ENCODE data around the gene STOML1. TPM values are rescaled to one million over a fixed set of nuclear protein-coding genes. Genes with fewer than 3 reads are reported as not detected.

Gene STOML1
- total RNA-seq, 1 experiment from 2014 or later, result 5.4 TPM

DNA sequence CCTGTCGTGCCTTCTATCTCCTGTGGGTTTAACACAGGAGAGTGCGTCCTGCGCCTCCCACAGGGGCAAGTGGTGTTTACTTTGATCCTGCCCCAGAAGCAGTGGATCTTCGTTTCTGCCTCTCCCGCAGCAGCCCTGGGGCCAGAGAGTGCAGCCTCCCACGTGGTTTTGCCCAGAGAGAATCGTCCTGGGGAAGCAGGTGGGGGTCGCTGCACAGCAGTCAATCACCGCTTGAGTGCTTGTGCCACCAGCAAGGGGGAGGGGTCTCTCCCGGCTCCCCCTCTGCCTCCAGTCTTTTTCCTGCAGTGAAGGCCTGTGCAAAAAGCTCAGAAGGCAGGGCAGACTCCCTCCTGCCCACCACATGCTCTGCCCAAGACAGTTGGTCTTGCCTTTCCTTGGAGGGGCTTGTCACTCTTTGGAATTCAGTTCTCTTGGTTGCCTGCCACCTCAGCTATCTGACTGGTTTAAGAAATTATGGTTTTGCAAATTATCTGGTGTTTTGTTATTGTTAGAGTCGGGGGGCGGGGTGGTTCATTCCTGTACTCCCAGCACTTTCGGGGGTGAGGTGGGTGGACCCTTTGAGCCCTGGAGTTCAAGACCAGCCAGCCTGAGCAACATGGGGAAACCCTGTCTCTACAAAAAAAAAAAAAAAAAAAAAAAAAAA, 26.9 kb downstream of the STOML1 start (continued):
- TF ChIP-seq, protein P1, sequence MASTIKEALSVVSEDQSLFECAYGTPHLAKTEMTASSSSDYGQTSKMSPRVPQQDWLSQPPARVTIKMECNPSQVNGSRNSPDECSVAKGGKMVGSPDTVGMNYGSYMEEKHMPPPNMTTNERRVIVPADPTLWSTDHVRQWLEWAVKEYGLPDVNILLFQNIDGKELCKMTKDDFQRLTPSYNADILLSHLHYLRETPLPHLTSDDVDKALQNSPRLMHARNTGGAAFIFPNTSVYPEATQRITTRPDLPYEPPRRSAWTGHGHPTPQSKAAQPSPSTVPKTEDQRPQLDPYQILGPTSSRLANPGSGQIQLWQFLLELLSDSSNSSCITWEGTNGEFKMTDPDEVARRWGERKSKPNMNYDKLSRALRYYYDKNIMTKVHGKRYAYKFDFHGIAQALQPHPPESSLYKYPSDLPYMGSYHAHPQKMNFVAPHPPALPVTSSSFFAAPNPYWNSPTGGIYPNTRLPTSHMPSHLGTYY (CRISPR knock-in tag; IDR thresholded peaks at IDR 0.05), result no peak
- TF ChIP-seq ZNF396 (CRISPR knock-in tag; IDR thresholded peaks at IDR 0.05; ENCODE audit: borderline replicate concordance) (no peak), ETV6 (CRISPR knock-in tag; IDR thresholded peaks at IDR 0.05) (0 out of 2 replicates have a peak, but pooled peaks have one; percentile 19), MYBL2 (CRISPR knock-in tag; IDR thresholded peaks at IDR 0.05) (no peak), ZNF138 (CRISPR knock-in tag; conservative IDR thresholded peaks at IDR 0.05) (no peak), ELF4 (CRISPR knock-in tag; IDR thresholded peaks at IDR 0.05; ENCODE audit: low read depth) (no peak), ZNF219 (CRISPR knock-in tag; IDR thresholded peaks at IDR 0.05; ENCODE audit: borderline replicate concordance) (no peak), NFE2L1 (CRISPR knock-in tag; IDR thresholded peaks at IDR 0.05) (no peak), ZNF232 (CRISPR knock-in tag; IDR thresholded peaks at IDR 0.05) (0 out of 2 replicates have a peak, but pooled peaks have one; percentile 11), SMAD3 (CRISPR knock-in tag; IDR thresholded peaks at IDR 0.05; ENCODE audit: borderline replicate concordance) (no peak), TCF7 (CRISPR knock-in tag; IDR thresholded peaks at IDR 0.05; ENCODE audit: low read depth) (no peak), SP1 (CRISPR knock-in tag; conservative IDR thresholded peaks at IDR 0.05) (no peak), GTF2I (CRISPR knock-in tag; conservative IDR thresholded peaks at IDR 0.05) (no peak), HMGA2 (CRISPR knock-in tag; IDR thresholded peaks at IDR 0.05) (no peak)
- TF ChIP-seq, protein P2, sequence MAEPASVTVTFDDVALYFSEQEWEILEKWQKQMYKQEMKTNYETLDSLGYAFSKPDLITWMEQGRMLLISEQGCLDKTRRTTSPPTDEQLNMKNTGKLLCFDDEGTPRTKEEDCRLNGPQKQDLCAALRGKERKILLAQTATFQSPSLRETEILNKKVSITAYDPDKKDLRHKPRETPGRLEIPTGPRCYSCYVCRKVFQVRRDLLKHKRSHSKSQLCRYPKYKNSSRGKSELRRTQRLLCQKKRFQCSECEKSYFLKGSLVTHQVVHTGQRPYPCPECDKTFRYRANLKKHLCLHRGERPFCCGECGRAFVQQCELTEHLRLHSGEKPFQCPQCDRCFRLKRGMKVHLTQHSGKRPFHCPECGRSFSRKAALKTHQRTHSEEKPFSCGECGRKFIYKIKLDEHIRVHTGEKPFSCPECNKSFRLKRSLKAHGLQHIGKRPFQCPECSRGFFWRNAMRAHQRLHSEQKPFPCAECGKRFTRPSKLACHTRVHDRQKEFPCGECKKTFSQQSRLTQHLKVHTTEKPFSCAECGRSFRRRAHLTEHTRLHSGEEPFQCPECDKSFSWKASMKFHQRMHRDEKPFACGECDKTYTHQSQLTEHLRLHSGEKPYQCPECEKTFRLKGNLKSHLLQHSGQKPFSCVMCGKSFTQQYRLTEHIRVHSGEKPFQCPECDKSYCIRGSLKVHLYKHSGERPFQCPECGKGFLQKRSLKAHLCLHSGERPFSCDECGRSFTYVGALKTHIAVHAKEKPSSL (CRISPR knock-in tag; conservative IDR thresholded peaks at IDR 0.05), result no peak
- TF ChIP-seq, protein P3, sequence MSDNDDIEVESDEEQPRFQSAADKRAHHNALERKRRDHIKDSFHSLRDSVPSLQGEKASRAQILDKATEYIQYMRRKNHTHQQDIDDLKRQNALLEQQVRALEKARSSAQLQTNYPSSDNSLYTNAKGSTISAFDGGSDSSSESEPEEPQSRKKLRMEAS (CRISPR knock-in tag; IDR thresholded peaks at IDR 0.05), result peak; percentile 59; the same call in 1 of the 2 replicates
- TF ChIP-seq, protein P4, sequence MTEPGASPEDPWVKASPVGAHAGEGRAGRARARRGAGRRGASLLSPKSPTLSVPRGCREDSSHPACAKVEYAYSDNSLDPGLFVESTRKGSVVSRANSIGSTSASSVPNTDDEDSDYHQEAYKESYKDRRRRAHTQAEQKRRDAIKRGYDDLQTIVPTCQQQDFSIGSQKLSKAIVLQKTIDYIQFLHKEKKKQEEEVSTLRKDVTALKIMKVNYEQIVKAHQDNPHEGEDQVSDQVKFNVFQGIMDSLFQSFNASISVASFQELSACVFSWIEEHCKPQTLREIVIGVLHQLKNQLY (CRISPR knock-in tag; IDR thresholded peaks at IDR 0.05), result no peak
- TF ChIP-seq, protein P5, sequence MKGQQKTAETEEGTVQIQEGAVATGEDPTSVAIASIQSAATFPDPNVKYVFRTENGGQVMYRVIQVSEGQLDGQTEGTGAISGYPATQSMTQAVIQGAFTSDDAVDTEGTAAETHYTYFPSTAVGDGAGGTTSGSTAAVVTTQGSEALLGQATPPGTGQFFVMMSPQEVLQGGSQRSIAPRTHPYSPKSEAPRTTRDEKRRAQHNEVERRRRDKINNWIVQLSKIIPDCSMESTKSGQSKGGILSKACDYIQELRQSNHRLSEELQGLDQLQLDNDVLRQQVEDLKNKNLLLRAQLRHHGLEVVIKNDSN (CRISPR knock-in tag; IDR thresholded peaks at IDR 0.05), result peak; percentile 61; the same call in 1 of the 2 replicates
- TF ChIP-seq, protein P6, sequence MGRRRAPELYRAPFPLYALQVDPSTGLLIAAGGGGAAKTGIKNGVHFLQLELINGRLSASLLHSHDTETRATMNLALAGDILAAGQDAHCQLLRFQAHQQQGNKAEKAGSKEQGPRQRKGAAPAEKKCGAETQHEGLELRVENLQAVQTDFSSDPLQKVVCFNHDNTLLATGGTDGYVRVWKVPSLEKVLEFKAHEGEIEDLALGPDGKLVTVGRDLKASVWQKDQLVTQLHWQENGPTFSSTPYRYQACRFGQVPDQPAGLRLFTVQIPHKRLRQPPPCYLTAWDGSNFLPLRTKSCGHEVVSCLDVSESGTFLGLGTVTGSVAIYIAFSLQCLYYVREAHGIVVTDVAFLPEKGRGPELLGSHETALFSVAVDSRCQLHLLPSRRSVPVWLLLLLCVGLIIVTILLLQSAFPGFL (CRISPR knock-in tag; IDR thresholded peaks at IDR 0.05; ENCODE audit: borderline replicate concordance), result no peak
- TF ChIP-seq, protein P7, sequence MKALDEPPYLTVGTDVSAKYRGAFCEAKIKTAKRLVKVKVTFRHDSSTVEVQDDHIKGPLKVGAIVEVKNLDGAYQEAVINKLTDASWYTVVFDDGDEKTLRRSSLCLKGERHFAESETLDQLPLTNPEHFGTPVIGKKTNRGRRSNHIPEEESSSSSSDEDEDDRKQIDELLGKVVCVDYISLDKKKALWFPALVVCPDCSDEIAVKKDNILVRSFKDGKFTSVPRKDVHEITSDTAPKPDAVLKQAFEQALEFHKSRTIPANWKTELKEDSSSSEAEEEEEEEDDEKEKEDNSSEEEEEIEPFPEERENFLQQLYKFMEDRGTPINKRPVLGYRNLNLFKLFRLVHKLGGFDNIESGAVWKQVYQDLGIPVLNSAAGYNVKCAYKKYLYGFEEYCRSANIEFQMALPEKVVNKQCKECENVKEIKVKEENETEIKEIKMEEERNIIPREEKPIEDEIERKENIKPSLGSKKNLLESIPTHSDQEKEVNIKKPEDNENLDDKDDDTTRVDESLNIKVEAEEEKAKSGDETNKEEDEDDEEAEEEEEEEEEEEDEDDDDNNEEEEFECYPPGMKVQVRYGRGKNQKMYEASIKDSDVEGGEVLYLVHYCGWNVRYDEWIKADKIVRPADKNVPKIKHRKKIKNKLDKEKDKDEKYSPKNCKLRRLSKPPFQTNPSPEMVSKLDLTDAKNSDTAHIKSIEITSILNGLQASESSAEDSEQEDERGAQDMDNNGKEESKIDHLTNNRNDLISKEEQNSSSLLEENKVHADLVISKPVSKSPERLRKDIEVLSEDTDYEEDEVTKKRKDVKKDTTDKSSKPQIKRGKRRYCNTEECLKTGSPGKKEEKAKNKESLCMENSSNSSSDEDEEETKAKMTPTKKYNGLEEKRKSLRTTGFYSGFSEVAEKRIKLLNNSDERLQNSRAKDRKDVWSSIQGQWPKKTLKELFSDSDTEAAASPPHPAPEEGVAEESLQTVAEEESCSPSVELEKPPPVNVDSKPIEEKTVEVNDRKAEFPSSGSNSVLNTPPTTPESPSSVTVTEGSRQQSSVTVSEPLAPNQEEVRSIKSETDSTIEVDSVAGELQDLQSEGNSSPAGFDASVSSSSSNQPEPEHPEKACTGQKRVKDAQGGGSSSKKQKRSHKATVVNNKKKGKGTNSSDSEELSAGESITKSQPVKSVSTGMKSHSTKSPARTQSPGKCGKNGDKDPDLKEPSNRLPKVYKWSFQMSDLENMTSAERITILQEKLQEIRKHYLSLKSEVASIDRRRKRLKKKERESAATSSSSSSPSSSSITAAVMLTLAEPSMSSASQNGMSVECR (CRISPR knock-in tag; IDR thresholded peaks at IDR 0.05; ENCODE audit: borderline replicate concordance), result no peak
- TF ChIP-seq, protein P8, sequence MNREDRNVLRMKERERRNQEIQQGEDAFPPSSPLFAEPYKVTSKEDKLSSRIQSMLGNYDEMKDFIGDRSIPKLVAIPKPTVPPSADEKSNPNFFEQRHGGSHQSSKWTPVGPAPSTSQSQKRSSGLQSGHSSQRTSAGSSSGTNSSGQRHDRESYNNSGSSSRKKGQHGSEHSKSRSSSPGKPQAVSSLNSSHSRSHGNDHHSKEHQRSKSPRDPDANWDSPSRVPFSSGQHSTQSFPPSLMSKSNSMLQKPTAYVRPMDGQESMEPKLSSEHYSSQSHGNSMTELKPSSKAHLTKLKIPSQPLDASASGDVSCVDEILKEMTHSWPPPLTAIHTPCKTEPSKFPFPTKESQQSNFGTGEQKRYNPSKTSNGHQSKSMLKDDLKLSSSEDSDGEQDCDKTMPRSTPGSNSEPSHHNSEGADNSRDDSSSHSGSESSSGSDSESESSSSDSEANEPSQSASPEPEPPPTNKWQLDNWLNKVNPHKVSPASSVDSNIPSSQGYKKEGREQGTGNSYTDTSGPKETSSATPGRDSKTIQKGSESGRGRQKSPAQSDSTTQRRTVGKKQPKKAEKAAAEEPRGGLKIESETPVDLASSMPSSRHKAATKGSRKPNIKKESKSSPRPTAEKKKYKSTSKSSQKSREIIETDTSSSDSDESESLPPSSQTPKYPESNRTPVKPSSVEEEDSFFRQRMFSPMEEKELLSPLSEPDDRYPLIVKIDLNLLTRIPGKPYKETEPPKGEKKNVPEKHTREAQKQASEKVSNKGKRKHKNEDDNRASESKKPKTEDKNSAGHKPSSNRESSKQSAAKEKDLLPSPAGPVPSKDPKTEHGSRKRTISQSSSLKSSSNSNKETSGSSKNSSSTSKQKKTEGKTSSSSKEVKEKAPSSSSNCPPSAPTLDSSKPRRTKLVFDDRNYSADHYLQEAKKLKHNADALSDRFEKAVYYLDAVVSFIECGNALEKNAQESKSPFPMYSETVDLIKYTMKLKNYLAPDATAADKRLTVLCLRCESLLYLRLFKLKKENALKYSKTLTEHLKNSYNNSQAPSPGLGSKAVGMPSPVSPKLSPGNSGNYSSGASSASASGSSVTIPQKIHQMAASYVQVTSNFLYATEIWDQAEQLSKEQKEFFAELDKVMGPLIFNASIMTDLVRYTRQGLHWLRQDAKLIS (CRISPR knock-in tag; IDR thresholded peaks at IDR 0.05; ENCODE audit: borderline replicate concordance), result no peak
- TF ChIP-seq, protein P9, sequence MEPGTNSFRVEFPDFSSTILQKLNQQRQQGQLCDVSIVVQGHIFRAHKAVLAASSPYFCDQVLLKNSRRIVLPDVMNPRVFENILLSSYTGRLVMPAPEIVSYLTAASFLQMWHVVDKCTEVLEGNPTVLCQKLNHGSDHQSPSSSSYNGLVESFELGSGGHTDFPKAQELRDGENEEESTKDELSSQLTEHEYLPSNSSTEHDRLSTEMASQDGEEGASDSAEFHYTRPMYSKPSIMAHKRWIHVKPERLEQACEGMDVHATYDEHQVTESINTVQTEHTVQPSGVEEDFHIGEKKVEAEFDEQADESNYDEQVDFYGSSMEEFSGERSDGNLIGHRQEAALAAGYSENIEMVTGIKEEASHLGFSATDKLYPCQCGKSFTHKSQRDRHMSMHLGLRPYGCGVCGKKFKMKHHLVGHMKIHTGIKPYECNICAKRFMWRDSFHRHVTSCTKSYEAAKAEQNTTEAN (CRISPR knock-in tag; IDR thresholded peaks at IDR 0.05), result no peak

Measured in WTC11 (cell line).